SH-SY5Y (cell line): ENCODE results near the gene PODNL1.

ENCODE experiments used
- GATA2 ChIP-seq: IDR thresholded peaks from 2 replicates; pipeline ENCODE4 v1.6.1; 2011; ENCODE audit warnings: mild to moderate bottlenecking, low read depth, low read length
- GATA3 ChIP-seq: IDR thresholded peaks from 2 replicates; pipeline ENCODE4 v1.6.1; 2011; ENCODE audit warnings: low read depth, mild to moderate bottlenecking, low read length, moderate library complexity

GRCh38 chr19:13918726-13919411 is 19.3 kb downstream of the PODNL1 start:
- TF ChIP-seq GATA2 (no peak), GATA3 (no peak)
